ENCODE results near the gene PCDHGA3. TPM values are rescaled to one million over a fixed set of nuclear protein-coding genes. Genes with fewer than 3 reads are reported as not detected.

PCDHGA3 gene
- total RNA-seq, 4 donors from 2014 or later: 3.0 to 4.7 (median 4.1) TPM

DNA sequence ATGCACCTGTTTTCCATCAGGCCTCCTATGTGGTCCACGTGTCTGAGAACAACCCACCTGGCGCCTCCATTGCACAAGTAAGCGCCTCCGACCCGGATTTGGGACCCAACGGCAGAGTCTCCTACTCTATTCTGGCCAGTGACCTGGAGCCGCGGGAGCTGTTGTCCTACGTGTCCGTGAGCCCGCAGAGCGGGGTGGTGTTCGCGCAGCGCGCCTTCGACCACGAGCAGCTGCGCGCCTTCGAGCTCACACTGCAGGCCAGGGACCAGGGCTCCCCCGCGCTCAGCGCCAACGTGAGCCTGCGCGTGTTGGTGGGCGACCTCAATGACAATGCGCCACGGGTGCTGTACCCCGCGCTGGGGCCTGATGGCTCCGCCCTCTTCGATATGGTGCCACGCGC, 8.0 kb downstream of the PCDHGA3 start:
- no peak overlapping the region for H3K4me3 ChIP-seq (replicated peaks in 1 of 3)

DNA sequence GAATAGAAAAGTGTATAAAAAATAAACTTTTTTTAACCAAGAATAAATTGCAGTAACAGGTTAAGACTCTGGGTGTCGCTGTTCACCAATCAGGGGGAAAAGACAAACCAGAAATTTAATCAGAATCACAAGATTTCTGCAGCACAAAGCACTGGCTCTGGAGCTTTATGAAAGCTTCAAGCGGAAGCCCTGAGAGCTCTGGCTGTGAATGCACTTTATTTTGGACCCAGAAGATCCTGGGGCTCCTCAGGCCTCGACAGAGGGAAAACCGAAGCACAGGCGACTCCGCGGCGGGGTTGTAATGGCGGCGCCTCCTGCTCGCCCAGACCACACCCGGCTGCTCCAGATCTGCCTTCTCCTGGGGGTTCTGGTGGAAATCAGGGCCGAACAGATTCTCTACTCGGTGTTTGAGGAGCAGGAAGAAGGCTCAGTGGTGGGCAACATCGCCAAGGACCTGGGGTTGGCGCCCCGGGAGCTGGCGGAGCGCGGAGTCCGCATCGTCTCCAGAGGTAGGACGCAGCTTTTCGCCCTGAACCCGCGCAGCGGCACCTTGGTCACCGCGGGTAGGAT, 11.4 kb downstream of the PCDHGA3 start, which contains the start of gene PCDHGA4:
Gene PCDHGA4, plus strand, starts transcription at position 122 of the 570 bp plus-strand sequence. Its CDS starts 87 bp downstream, at position 209.
- H3K36me3 ChIP-seq: no peaks in the 10 kb centered on the region
- TF ChIP-seq POLR2A (IDR thresholded peaks at IDR 0.05): no peak
- TF ChIP-seq, protein P1, sequence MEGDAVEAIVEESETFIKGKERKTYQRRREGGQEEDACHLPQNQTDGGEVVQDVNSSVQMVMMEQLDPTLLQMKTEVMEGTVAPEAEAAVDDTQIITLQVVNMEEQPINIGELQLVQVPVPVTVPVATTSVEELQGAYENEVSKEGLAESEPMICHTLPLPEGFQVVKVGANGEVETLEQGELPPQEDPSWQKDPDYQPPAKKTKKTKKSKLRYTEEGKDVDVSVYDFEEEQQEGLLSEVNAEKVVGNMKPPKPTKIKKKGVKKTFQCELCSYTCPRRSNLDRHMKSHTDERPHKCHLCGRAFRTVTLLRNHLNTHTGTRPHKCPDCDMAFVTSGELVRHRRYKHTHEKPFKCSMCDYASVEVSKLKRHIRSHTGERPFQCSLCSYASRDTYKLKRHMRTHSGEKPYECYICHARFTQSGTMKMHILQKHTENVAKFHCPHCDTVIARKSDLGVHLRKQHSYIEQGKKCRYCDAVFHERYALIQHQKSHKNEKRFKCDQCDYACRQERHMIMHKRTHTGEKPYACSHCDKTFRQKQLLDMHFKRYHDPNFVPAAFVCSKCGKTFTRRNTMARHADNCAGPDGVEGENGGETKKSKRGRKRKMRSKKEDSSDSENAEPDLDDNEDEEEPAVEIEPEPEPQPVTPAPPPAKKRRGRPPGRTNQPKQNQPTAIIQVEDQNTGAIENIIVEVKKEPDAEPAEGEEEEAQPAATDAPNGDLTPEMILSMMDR (IDR thresholded peaks at IDR 0.05): peak in 5 of 6 experiments; percentile 9 to 30 (median 18)
- intact Hi-C loops (cut with DNase I): no loop called here
- no peak for DNase-seq
- H3K9me3 ChIP-seq: peaks cover 4% of the 10 kb centered on the region
- no peak within 1 kb of the TSS for H3K27ac ChIP-seq
- peak within 1 kb of the TSS in 2 of 3 donors; percentile 8 to 13 for H3K4me3 ChIP-seq (replicated peaks in 1 of 3)
- WGBS, 2 donors: 14 to 17% methylated on average over 21 to 29 of the region's 29 CpGs
- no peaks in the 10 kb centered on the region for H3K4me1 ChIP-seq
- no peaks in the 10 kb centered on the region for H3K27me3 ChIP-seq

More for the DNA sequence above, 8.0 kb downstream of the PCDHGA3 start:
- Histone ChIP-seq H3K9me3 (no peaks in the 10 kb centered on the region), H3K27me3 (no peaks in the 10 kb centered on the region), H3K36me3 (no peaks in the 10 kb centered on the region), H3K4me1 (no peaks in the 10 kb centered on the region), H3K27ac (no peak overlapping the region)
- DNase-seq: no peak
- intact Hi-C loops (cut with DNase I): no loop called here
- TF ChIP-seq POLR2A (IDR thresholded peaks at IDR 0.05): no peak
- TF ChIP-seq, protein P1 (IDR thresholded peaks at IDR 0.05): no peak
- WGBS, 2 donors: 16 to 54% methylated on average over 3 to 5 of the region's 36 CpGs

DNA sequence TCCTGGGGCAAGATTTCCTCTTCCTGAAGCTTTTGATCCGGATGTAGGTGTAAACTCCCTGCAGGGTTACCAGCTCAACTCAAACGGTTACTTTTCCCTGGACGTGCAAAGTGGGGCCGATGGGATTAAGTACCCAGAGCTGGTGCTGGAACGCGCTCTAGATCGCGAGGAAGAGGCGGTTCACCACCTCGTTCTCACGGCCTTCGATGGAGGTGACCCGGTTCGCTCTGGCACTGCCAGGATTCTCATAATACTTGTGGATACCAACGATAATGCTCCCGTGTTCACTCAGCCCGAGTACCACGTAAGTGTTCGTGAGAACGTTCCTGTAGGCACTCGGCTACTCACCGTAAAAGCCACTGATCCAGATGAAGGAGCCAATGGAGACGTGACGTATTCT, 12.0 kb downstream of the PCDHGA3 start:
- Histone ChIP-seq H3K4me1 (no peaks in the 10 kb centered on the region), H3K27ac (no peak overlapping the region), H3K4me3 (replicated peaks in 1 of 3) (no peak overlapping the region), H3K9me3 (peaks cover 4% of the 10 kb centered on the region), H3K27me3 (no peaks in the 10 kb centered on the region), H3K36me3 (no peaks in the 10 kb centered on the region)
- no peak for DNase-seq
- WGBS, 2 donors: 48 to 62% methylated on average over 24 of the region's 24 CpGs
- TF ChIP-seq, protein P1 (IDR thresholded peaks at IDR 0.05): no peak
- TF ChIP-seq POLR2A (IDR thresholded peaks at IDR 0.05): no peak
- intact Hi-C loops (cut with DNase I): no loop called here

DNA sequence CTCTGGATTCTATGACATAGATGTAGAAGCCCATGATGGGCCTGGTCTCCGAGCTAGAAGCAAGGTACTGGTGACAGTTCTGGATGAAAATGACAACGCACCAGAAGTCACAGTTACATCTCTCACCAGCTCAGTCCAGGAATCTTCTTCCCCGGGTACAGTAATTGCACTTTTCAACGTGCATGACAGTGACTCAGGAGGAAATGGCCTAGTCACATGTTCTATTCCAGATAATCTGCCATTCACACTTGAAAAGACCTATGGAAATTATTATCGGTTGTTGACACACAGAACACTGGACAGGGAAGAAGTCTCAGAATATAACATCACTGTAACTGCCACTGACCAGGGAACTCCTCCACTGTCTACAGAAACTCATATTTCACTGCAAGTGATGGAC, 12.5 kb downstream of the PCDHGA3 start:
- no peaks in the 10 kb centered on the region for H3K27me3 ChIP-seq
- H3K27ac ChIP-seq: no peak overlapping the region
- TF ChIP-seq POLR2A (IDR thresholded peaks at IDR 0.05): no peak
- TF ChIP-seq, protein P1 (IDR thresholded peaks at IDR 0.05): no peak
- WGBS, 2 donors: 75 to 76% methylated on average over 5 of the region's 5 CpGs
- H3K4me1 ChIP-seq: no peaks in the 10 kb centered on the region
- intact Hi-C loops (cut with DNase I): no loop called here
- no peaks in the 10 kb centered on the region for H3K36me3 ChIP-seq
- no peak overlapping the region for H3K4me3 ChIP-seq (replicated peaks in 1 of 3)
- DNase-seq: no peak
- peaks cover 4% of the 10 kb centered on the region for H3K9me3 ChIP-seq

DNA sequence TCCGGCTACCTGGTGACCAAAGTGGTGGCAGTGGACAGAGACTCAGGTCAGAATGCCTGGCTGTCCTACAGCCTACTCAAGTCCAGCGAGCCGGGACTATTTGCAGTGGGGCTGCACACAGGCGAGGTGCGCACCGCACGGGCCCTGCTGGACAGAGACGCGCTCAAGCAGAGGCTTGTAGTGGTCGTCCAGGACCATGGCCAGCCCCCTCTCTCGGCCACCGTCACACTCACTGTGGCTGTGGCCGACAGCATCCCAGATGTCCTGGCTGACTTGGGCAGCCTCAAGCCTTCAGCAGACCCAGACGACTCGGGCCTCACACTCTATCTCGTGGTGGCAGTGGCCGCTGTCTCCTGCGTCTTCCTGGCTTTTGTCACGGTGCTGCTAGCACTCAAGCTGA, 13.3 kb downstream of the PCDHGA3 start:
- 40 to 61% methylated on average over 2 to 15 of the region's 19 CpGs for WGBS, 2 donors
- no peaks in the 10 kb centered on the region for H3K27me3 ChIP-seq
- intact Hi-C loops (cut with DNase I): no loop called here
- H3K36me3 ChIP-seq: no peaks in the 10 kb centered on the region
- H3K4me1 ChIP-seq: no peaks in the 10 kb centered on the region
- no peak overlapping the region for H3K4me3 ChIP-seq (replicated peaks in 1 of 3)
- no peak for TF ChIP-seq POLR2A (IDR thresholded peaks at IDR 0.05)
- TF ChIP-seq, protein P1 (IDR thresholded peaks at IDR 0.05): no peak
- H3K27ac ChIP-seq: no peak overlapping the region
- H3K9me3 ChIP-seq: peaks cover 4% of the 10 kb centered on the region
- no peak for DNase-seq

Measured in thyroid gland (tissue), 4 donors.